GM21786 (cell line): ENCODE data around the gene KCNIP3.

Experiments used
- ATAC-seq: cut with Tn5 transposase; IDR thresholded peaks from one replicate; pipeline ENCODE4 v1.9.1; 2021; ENCODE audit not compliant: unreplicated experiment

The KCNIP3 gene

GRCh38 chr2:95294579-95295250 is 2.4 kb upstream of the KCNIP3 start:
- no peak for ATAC-seq

GRCh38 chr2:95295376-95295775 is 1.8 kb upstream of the KCNIP3 start:
- ATAC-seq: no peak

- no peak for ATAC-seq
These were observed 1.1 kb upstream of the KCNIP3 start for GRCh38 chr2:95296011-95296410.

DNA sequence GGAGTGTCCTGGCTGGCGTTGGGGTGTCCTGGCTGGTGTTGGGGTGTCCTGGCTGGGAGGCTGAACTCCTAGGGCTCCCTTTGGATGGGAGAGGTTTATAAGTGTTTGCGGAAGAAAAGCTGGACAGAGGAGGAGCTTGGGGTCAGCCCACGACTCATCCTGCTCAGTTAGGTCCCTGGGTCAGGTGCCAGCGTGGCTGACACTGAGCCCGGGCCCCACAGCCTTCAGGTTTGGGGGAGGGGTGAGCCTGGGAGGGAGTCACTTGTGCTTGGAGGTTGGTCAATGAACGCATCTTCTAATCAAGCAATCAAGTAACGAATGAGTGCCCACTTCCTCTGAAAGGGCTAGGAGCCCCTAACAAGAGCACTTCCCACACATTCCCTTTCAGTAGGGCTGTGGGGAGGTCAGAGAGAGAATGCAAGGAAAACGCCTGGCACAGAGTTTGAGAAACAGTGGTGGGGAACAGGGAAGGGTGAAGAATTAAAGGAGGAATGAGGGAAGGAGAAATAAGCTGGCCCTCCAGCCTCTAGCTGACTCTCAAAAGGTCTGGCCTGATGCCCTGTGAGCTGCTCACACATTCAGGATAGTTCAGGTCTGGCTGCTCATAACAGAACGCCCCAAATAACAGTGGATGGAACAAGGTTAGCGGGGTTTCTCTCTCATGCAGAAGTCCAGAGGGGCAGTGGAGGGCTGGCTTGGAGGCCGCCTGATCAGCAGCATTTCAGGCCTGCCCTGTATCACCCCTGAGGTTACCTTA is 670 bp downstream of the KCNIP3 start:
- no peak for ATAC-seq

GRCh38 chr2:95298486-95299111 is 1.5 kb downstream of the KCNIP3 start:
- no peak for ATAC-seq

DNA sequence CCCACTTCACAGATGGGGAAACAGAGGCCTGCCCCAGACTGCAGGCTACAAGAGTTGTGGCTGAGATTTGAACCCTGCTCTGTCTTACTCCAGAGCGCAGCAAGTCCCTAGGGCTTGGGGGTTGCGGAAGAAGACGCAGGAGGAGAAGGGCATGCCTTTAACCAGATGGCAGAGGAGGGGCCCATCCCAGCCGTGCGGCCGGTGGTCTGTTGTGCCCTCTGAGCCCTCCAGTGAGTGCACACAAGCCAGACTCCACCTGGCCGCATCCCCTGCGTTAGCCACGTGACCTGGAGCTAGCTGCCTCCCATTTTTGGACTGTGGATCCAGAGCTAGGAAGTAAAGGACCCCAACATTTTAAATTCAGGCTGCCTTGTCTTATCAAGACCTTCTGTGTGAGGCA is 2.8 kb downstream of the KCNIP3 start:
- no peak for ATAC-seq

- no peak for ATAC-seq
These were observed 3.3 kb downstream of the KCNIP3 start for GRCh38 chr2:95300450-95300849.

GRCh38 chr2:95301186-95301585 is 4.0 kb downstream of the KCNIP3 start:
- no peak for ATAC-seq

GRCh38 chr2:95301876-95302641 is 4.9 kb downstream of the KCNIP3 start:
- no peak for ATAC-seq

DNA sequence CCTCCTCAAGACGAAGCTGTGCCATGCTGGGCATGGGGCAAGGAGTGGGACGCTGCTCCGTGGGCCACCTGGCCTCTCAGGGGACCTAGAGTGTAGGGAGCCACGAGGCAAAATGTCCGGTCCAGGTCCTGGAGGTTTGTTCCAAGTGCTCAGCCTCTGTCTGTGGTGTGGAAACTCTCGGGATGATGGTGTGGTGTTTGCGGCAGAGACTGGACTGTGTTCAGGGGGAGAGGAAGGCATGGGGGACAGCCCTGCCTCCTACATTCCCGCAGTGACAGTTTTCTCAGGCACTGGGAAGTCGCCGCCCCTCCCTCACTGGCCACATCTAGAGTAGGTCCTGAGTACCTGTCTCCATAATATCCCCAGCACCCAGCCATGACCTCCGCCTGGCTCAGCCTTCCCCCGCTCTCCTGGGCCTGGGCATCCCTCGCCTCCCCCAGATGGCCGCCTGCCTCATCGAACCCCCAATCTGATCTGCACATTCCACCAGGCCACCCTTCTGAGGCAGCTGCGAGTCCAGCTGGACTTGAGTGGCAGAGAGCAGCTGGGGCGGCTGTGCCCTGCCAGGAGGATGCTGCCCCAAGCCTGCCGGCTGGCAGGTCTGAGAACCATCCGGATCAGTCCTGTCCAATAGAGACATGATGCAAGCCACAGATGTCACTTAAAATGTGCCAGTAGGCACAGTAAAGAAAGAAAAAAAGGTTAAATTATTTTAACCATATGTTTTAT is 6.2 kb downstream of the KCNIP3 start:
- ATAC-seq: no peak

GRCh38 chr2:95305380-95306061 is 8.4 kb downstream of the KCNIP3 start:
- ATAC-seq: no peak

DNA sequence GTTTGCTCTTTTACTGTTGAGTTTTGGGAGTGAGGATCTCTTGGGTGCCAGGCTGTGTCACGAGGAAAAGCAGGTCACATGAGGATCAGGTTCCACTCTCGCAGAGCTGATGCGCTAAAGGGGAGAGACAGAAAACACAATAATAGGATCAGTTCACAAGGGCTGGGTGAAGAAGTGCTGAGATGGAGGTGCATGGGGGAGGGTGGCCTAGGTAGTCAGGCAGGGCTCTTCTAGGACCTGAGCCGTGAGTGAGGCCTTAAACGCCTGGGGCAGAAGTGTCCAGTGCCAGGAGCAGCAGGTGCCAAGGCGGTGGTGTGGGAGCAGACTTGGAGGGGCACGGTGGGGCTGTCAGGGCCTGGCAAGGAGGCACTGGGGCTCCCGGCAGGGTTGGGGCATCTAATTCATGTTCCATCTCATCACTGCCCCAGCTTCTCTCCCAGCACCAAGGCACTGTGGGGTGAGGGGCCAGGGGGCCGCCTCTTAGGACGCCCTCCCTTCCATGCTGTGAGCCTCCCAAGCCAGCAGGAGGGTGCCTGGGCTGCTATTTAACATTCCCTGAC is 9.3 kb downstream of the KCNIP3 start:
- ATAC-seq: no peak

- no peak for ATAC-seq
These were observed 9.9 kb downstream of the KCNIP3 start for GRCh38 chr2:95307036-95307435.

- ATAC-seq: no peak
These were observed 10.7 kb downstream of the KCNIP3 start for GRCh38 chr2:95307878-95308277.

- ATAC-seq: no peak
These were observed 11.4 kb downstream of the KCNIP3 start for GRCh38 chr2:95308426-95308990.

GRCh38 chr2:95309599-95309998 is 12.5 kb downstream of the KCNIP3 start:
- ATAC-seq: no peak

DNA sequence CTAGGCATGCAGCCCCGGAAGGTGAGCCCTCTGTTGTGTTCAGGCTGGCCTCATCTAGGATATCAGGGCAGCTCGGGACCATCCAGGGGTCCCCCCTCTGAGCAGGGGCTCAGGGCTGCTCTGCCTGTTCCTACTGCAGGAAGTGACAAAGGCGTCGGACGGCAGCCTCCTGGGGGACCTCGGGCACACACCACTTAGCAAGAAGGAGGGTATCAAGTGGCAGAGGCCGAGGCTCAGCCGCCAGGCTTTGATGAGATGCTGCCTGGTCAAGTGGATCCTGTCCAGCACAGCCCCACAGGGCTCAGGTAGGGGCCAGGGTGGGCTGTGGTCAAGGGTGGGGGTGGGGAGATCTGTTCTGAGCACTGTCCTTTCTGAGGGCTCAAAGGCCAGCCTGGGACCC is 13.1 kb downstream of the KCNIP3 start:
- ATAC-seq: no peak

GRCh38 chr2:95310651-95311050 is 13.5 kb downstream of the KCNIP3 start:
- no peak for ATAC-seq

DNA sequence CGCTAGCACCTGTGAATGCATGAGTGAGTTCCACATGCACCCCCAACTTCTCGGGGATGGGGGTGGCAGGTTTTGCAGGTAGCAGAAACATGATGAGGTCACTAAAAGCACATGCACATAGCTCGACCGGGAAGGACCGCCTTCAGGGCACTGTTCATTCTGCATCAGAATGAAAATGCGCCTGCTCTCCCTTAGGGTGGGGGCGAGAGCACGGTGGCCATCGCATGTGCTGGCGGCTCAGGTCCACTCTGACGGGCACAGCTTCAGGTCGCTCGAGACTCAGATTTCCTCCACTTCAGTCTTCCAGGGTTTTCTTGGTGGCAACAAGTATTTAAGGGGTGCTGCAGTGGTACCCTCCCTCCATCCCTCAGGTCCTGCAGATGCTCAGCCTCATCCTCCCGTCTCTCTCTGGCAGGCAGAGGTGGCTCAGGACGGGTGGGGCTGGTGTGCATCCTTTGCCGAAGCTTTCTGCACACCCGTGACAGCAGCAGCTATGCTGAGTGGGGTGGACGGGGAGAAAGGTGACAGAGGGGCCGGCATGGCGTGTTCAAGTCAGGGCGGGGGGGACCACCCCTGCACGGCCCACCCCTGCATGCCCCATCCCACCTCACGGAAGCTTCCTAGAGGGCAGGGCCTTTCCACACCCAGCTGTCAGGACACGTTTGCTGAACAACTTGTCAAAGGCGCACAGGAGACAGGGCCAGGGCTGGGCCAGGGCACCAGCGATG is 14.8 kb downstream of the KCNIP3 start:
- ATAC-seq: no peak
